AG09309 (cell line): Measurements from ENCODE around the gene CAMK2B.

Experiments used
- DNase-seq: peaks from one replicate; pipeline ENCODE4 v3.0.0-alpha.2; 2010; ENCODE audit warnings: low read depth
- H3K4me3 ChIP-seq: 2 replicates; pipeline ENCODE4 v1.5.1; 2011; ENCODE audit warnings: mild to moderate bottlenecking, low read depth, low read length, moderate library complexity; ENCODE audit not compliant: control insufficient read depth
- TF ChIP-seq, protein P1 (sequence below): IDR thresholded peaks from 2 replicates; pipeline ENCODE4 v1.5.1; 2011; ENCODE audit warnings: mild to moderate bottlenecking, low read depth, low read length, inconsistent platforms; ENCODE audit not compliant: insufficient read depth, control insufficient read depth; ENCODE audit errors: missing control alignments

CAMK2B gene

DNA sequence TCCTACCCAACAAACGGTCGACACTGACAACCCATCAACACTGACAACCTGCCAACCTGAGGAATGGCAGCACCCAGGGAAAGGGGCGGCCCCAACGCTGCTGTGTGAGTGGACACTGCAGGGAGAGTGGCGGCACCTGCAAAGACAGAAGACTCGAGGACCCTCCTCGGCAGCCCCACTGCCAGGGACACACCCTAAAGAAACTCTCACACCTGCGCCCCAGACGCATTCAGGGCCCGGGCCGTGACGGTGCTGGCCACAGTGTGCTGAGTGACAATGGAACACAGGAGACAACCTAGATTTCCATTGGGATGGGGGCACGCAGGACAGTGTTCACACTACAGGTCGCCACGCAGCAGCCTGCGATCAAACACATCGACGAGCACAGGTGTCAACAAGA lies 3.6 kb downstream of the CAMK2B start:
- TF ChIP-seq, protein P1, sequence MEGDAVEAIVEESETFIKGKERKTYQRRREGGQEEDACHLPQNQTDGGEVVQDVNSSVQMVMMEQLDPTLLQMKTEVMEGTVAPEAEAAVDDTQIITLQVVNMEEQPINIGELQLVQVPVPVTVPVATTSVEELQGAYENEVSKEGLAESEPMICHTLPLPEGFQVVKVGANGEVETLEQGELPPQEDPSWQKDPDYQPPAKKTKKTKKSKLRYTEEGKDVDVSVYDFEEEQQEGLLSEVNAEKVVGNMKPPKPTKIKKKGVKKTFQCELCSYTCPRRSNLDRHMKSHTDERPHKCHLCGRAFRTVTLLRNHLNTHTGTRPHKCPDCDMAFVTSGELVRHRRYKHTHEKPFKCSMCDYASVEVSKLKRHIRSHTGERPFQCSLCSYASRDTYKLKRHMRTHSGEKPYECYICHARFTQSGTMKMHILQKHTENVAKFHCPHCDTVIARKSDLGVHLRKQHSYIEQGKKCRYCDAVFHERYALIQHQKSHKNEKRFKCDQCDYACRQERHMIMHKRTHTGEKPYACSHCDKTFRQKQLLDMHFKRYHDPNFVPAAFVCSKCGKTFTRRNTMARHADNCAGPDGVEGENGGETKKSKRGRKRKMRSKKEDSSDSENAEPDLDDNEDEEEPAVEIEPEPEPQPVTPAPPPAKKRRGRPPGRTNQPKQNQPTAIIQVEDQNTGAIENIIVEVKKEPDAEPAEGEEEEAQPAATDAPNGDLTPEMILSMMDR: no peak
- no peak for DNase-seq
- no peak overlapping the region for H3K4me3 ChIP-seq

DNA sequence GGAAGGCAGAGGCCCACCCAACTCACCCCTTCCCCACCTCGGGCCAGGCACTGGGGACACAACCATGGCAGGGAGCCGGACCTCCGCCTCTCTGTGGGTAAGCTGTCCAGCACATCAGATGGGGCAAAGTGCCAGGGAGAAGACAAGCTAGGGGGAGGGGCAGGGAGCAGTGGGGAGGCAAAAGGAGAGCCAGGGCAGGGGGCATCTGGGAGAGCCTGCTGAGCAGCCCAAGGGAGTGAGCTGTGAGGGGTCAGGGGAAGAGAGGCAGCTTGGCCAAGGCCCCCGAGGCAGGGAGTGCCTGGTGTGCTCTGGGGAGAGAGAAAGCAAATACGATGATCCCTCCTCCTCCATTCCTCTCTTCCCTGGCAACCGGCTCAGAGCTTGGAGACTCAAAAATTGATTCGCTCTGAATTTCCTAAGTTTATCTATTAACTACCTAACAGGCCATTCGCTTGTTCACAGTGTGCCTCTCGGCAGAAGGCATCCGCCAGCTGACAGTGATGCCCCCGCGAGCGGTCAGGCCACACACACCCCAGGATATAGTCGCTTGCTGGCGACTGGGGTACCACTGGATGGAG lies 4.5 kb downstream of the CAMK2B start:
- TF ChIP-seq, protein P1: no peak

DNA sequence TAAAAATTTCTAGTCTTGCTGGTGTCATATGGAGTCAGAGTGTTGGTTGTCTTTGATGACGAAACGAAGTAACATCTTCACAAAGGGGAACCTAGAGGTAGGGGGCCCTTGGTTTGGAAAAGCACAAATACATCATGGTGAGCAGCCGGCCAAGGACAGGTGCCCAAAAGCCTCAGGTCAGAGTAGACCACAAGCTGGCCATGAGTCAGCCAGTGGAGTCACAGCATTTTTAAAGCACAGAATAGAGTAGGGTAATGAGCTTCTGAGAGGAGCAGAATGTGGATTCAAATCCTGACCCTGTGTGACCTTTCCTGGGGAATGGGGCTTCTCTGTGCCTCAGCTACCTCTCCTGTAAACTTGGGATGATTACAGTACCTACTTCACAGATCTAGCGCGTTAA lies 5.3 kb downstream of the CAMK2B start:
- TF ChIP-seq, protein P1: no peak
- DNase-seq: no peak
- H3K4me3 ChIP-seq: no peak overlapping the region

More for the DNA sequence above, 4.5 kb downstream of the CAMK2B start:
- H3K4me3 ChIP-seq: no peak overlapping the region
- no peak for DNase-seq

DNA sequence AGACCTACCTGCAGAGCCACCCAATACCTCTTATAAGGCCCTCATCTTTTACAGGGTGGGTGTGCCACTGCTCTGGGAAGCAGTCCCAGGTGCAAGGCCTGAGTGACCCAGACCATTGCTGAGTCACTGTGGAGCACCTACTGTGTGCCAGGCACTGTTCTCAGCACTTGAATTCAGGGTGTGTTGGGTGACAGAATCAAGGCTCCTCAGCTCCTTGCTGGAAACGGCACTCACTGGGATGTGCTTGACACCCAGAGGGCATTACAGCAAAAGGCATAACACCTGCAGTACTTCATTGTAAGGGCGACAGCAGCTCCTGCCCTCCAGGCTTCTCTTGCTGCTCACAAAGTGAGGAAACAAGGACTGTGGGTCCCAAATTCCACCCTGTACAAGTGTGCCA lies 7.1 kb downstream of the CAMK2B start:
- no peak for DNase-seq
- TF ChIP-seq, protein P1: no peak
- H3K4me3 ChIP-seq: no peak overlapping the region

DNA sequence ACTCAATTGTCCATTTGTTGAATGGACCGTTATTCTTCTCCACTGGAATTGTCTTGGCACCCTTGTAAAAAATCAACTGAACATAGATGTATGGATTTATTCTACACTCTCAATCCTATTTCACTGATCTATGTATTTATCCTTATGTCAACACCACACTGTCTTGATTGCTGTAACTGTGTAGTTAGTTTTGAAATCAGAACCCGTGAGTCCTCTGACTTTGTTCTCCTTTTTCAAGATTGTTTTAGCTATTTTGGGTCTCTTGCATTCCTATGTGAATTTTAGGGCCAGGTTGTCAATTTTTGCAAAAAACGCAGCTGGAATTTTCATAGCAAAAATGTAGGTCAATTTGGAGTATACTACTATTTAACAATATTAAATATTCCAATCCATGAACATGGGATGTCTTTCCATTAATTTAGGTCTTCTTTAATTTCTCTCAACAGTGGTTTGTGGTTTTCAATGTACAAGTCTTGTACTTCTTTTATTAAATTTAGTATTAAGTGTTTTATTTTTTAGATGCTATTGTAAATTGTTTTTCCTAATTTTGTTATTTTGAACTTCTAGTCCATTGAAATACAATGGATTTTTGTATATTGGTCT lies 10.0 kb downstream of the CAMK2B start:
- DNase-seq: no peak
- no peak overlapping the region for H3K4me3 ChIP-seq
- TF ChIP-seq, protein P1: no peak

DNA sequence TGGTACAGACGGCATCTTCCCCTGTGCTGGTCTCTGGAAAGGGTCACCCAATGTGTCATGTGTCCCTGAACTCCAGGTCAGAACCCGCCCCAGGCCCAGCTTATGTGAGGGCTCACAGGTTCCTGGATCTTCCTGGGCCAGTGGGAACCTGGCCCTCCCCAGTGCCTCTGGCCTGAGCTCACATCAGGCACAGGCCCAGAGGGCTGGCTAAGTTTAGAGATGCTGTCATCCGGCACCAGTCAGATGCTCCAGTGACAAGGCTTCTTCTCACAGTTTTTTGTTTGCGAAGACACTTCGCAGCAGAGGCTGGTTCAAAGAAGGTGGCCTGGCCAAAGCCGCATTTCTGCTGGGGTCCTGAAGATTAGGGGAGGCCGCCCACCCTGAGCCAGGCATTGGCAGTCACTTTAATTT lies 11.8 kb downstream of the CAMK2B start:
- no peak for DNase-seq
- H3K4me3 ChIP-seq: no peak overlapping the region
- TF ChIP-seq, protein P1: no peak
